GM18519 (cell line): ENCODE measurements around the gene GTF2H3.
"Not testable (repeated sequence)": the region's sequence is repeated elsewhere in the genome, so short reads cannot be mapped to it uniquely, and the experiment has no call there.

Experiments
- ATAC-seq: cut with Tn5 transposase; IDR thresholded peaks from one replicate; pipeline ENCODE4 v1.9.1; 2021; ENCODE audit warnings: mild to moderate bottlenecking, moderate library complexity; ENCODE audit not compliant: unreplicated experiment, low FRiP score

The GTF2H3 gene

GRCh38 chr12:123633379-123634141 is at the start of gene GTF2H3, which contains the start of gene EIF2B1:
Gene GTF2H3 (plus strand): TSS chr12:123633829. CDS start chr12:123633860, 31 bp downstream.
Gene EIF2B1 (minus strand): TSS chr12:123633686. CDS start chr12:123633557, 129 bp downstream.
- peak; percentile 87 for ATAC-seq

GRCh38 chr12:123591702-123592481 is 41.7 kb upstream of the GTF2H3 start:
- no peak for ATAC-seq

- no peak for ATAC-seq
These were observed 37.9 kb upstream of the GTF2H3 start for GRCh38 chr12:123595729-123596128.

- no peak for ATAC-seq
These were observed 36.5 kb upstream of the GTF2H3 start for GRCh38 chr12:123597100-123597499.

GRCh38 chr12:123598522-123598921 is 35.1 kb upstream of the GTF2H3 start:
- no peak for ATAC-seq

- no peak for ATAC-seq
These were observed 34.3 kb upstream of the GTF2H3 start for GRCh38 chr12:123599310-123599709.

- ATAC-seq: no peak
These were observed 33.9 kb upstream of the GTF2H3 start for GRCh38 chr12:123599721-123600120.

- ATAC-seq: peak; percentile 71
These were observed 31.8 kb upstream of the GTF2H3 start, which contains the start of gene DDX55 for GRCh38 chr12:123601602-123602489. Gene DDX55 (plus strand): TSS chr12:123602099. CDS start chr12:123602149, 50 bp downstream.

GRCh38 chr12:123602651-123603195 is 30.9 kb upstream of the GTF2H3 start:
- ATAC-seq: no peak

- ATAC-seq: not testable (repeated sequence)
These were observed 30.1 kb upstream of the GTF2H3 start for GRCh38 chr12:123603495-123603894.

- no peak for ATAC-seq
These were observed 25.9 kb upstream of the GTF2H3 start for GRCh38 chr12:123607756-123608155.

GRCh38 chr12:123608182-123608581 is 25.4 kb upstream of the GTF2H3 start:
- no peak for ATAC-seq

- no peak for ATAC-seq
These were observed 19.5 kb upstream of the GTF2H3 start for GRCh38 chr12:123614110-123614509.

GRCh38 chr12:123614531-123614930 is 19.1 kb upstream of the GTF2H3 start:
- ATAC-seq: no peak

- no peak for ATAC-seq
These were observed 16.5 kb upstream of the GTF2H3 start for GRCh38 chr12:123617144-123617543.

- ATAC-seq: no peak
These were observed 16.0 kb upstream of the GTF2H3 start for GRCh38 chr12:123617580-123617979.

- no peak for ATAC-seq
These were observed 12.5 kb upstream of the GTF2H3 start for GRCh38 chr12:123621101-123621500.

GRCh38 chr12:123621619-123622530 is 11.8 kb upstream of the GTF2H3 start:
- ATAC-seq: no peak

GRCh38 chr12:123634142-123634561 is 523 bp downstream of the GTF2H3 start:
- ATAC-seq: no peak
